ENCODE results near the gene CLTCL1. TPM values are rescaled to one million over a fixed set of nuclear protein-coding genes. Genes with fewer than 3 reads are reported as not detected.

The CLTCL1 gene
- total and polyA plus RNA-seq, 2 experiments from 2014 or later: 6.6 to 15.1 TPM

DNA sequence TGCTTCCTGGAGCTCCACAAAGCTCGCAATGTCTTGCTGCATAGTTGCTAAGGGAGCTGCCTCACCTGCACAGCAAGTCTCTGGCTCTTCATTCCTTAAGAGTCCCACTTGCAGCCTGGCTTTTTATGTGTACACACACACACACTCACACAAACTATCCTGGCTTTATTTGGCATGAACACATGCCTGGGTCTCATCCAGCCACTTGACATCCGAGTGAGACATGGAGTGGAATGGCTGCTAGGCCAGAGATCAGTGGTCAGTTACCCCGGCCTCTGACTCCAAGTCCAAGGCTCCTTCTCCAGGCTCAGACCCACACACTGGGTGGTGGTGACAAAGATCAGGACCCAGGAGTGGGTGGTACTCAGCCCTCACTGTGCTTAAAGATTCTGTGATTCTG, 37.9 kb upstream of the CLTCL1 start:
- H3K9me2 ChIP-seq (ENCODE audit: insufficient read depth): no peaks in the 10 kb centered on the region
- H3K4me2 ChIP-seq: no peak overlapping the region
- TF ChIP-seq, protein P1, sequence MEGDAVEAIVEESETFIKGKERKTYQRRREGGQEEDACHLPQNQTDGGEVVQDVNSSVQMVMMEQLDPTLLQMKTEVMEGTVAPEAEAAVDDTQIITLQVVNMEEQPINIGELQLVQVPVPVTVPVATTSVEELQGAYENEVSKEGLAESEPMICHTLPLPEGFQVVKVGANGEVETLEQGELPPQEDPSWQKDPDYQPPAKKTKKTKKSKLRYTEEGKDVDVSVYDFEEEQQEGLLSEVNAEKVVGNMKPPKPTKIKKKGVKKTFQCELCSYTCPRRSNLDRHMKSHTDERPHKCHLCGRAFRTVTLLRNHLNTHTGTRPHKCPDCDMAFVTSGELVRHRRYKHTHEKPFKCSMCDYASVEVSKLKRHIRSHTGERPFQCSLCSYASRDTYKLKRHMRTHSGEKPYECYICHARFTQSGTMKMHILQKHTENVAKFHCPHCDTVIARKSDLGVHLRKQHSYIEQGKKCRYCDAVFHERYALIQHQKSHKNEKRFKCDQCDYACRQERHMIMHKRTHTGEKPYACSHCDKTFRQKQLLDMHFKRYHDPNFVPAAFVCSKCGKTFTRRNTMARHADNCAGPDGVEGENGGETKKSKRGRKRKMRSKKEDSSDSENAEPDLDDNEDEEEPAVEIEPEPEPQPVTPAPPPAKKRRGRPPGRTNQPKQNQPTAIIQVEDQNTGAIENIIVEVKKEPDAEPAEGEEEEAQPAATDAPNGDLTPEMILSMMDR (conservative IDR thresholded peaks at IDR 0.05; ENCODE audit: low read depth in 2 of 2): no peak
- TF ChIP-seq, protein P2, sequence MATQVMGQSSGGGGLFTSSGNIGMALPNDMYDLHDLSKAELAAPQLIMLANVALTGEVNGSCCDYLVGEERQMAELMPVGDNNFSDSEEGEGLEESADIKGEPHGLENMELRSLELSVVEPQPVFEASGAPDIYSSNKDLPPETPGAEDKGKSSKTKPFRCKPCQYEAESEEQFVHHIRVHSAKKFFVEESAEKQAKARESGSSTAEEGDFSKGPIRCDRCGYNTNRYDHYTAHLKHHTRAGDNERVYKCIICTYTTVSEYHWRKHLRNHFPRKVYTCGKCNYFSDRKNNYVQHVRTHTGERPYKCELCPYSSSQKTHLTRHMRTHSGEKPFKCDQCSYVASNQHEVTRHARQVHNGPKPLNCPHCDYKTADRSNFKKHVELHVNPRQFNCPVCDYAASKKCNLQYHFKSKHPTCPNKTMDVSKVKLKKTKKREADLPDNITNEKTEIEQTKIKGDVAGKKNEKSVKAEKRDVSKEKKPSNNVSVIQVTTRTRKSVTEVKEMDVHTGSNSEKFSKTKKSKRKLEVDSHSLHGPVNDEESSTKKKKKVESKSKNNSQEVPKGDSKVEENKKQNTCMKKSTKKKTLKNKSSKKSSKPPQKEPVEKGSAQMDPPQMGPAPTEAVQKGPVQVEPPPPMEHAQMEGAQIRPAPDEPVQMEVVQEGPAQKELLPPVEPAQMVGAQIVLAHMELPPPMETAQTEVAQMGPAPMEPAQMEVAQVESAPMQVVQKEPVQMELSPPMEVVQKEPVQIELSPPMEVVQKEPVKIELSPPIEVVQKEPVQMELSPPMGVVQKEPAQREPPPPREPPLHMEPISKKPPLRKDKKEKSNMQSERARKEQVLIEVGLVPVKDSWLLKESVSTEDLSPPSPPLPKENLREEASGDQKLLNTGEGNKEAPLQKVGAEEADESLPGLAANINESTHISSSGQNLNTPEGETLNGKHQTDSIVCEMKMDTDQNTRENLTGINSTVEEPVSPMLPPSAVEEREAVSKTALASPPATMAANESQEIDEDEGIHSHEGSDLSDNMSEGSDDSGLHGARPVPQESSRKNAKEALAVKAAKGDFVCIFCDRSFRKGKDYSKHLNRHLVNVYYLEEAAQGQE (IDR thresholded peaks at IDR 0.05; ENCODE audit: unreplicated experiment): no peak
- TF ChIP-seq STAT1 (IDR thresholded peaks at IDR 0.05; ENCODE audit: unreplicated experiment): no peak
- TF ChIP-seq NANOG (IDR thresholded peaks at IDR 0.05; ENCODE audit: borderline replicate concordance): no peak
- TF ChIP-seq, protein P3, sequence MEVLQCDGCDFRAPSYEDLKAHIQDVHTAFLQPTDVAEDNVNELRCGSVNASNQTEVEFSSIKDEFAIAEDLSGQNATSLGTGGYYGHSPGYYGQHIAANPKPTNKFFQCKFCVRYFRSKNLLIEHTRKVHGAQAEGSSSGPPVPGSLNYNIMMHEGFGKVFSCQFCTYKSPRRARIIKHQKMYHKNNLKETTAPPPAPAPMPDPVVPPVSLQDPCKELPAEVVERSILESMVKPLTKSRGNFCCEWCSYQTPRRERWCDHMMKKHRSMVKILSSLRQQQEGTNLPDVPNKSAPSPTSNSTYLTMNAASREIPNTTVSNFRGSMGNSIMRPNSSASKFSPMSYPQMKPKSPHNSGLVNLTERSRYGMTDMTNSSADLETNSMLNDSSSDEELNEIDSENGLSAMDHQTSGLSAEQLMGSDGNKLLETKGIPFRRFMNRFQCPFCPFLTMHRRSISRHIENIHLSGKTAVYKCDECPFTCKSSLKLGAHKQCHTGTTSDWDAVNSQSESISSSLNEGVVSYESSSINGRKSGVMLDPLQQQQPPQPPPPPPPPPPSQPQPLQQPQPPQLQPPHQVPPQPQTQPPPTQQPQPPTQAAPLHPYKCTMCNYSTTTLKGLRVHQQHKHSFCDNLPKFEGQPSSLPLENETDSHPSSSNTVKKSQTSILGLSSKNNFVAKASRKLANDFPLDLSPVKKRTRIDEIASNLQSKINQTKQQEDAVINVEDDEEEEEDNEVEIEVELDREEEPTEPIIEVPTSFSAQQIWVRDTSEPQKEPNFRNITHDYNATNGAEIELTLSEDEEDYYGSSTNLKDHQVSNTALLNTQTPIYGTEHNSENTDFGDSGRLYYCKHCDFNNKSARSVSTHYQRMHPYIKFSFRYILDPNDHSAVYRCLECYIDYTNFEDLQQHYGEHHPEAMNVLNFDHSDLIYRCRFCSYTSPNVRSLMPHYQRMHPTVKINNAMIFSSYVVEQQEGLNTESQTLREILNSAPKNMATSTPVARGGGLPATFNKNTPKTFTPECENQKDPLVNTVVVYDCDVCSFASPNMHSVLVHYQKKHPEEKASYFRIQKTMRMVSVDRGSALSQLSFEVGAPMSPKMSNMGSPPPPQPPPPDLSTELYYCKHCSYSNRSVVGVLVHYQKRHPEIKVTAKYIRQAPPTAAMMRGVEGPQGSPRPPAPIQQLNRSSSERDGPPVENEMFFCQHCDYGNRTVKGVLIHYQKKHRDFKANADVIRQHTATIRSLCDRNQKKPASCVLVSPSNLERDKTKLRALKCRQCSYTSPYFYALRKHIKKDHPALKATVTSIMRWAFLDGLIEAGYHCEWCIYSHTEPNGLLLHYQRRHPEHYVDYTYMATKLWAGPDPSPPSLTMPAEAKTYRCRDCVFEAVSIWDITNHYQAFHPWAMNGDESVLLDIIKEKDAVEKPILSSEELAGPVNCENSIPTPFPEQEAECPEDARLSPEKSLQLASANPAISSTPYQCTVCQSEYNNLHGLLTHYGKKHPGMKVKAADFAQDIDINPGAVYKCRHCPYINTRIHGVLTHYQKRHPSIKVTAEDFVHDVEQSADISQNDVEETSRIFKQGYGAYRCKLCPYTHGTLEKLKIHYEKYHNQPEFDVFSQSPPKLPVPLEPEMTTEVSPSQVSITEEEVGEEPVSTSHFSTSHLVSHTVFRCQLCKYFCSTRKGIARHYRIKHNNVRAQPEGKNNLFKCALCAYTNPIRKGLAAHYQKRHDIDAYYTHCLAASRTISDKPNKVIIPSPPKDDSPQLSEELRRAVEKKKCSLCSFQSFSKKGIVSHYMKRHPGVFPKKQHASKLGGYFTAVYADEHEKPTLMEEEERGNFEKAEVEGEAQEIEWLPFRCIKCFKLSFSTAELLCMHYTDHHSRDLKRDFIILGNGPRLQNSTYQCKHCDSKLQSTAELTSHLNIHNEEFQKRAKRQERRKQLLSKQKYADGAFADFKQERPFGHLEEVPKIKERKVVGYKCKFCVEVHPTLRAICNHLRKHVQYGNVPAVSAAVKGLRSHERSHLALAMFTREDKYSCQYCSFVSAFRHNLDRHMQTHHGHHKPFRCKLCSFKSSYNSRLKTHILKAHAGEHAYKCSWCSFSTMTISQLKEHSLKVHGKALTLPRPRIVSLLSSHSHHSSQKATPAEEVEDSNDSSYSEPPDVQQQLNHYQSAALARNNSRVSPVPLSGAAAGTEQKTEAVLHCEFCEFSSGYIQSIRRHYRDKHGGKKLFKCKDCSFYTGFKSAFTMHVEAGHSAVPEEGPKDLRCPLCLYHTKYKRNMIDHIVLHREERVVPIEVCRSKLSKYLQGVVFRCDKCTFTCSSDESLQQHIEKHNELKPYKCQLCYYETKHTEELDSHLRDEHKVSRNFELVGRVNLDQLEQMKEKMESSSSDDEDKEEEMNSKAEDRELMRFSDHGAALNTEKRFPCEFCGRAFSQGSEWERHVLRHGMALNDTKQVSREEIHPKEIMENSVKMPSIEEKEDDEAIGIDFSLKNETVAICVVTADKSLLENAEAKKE (CRISPR knock-in tag; IDR thresholded peaks at IDR 0.05): no peak
- peaks cover 19% of the 10 kb centered on the region for H3K36me3 ChIP-seq (ENCODE audit: insufficient read depth)
- Mint-ChIP-seq H3K4me1 (no peaks in the 10 kb centered on the region), H3K27ac (no peak overlapping the region), H3K27me3 (ENCODE audit: insufficient read depth, low read depth, poor library complexity) (peaks cover 7% of the 10 kb centered on the region), H3K4me3 (no peak overlapping the region), H3K36me3 (ENCODE audit: low read depth) (peaks cover 62% of the 10 kb centered on the region), H3K9me3 (peaks cover 30% of the 10 kb centered on the region)
- H3K4me1 ChIP-seq (ENCODE audit: insufficient read depth): no peaks in the 10 kb centered on the region
- no peaks in the 10 kb centered on the region for H3K79me2 ChIP-seq (replicated peaks; ENCODE audit: insufficient read depth)
- ATAC-seq (no peak), DNase-seq (ENCODE audit: low spot score) (no peak)
- H3K4me3 ChIP-seq: no peak overlapping the region
- no peaks in the 10 kb centered on the region for H3K27me3 ChIP-seq (ENCODE audit: insufficient read depth)
- no peaks in the 10 kb centered on the region for H3F3A ChIP-seq (replicated peaks; ENCODE audit: low read depth)
- no peak overlapping the region for H3K27ac ChIP-seq (ENCODE audit: low read depth)
- H2AFZ ChIP-seq: no peak overlapping the region
- H4K20me1 ChIP-seq (replicated peaks; ENCODE audit: insufficient read depth): no peaks in the 10 kb centered on the region

Data from GM23338 (cell line).